Measurements from ENCODE around the gene CORO1C. TPM values are rescaled to one million over a fixed set of nuclear protein-coding genes. Genes with fewer than 3 reads are reported as not detected.
A peak's percentile ranks its signal among the peaks of the same experiment; 100 is the strongest.

The CORO1C gene
- total RNA-seq, 1 donor from 2014 or later = 59.6 TPM

- H3K27me3 ChIP-seq (ENCODE audit: low read depth) = no peaks in the 10 kb centered on the region
- no peak for TF ChIP-seq CTCF (IDR thresholded peaks at IDR 0.05; ENCODE audit: borderline replicate concordance)
- no peaks in the 10 kb centered on the region for H3K36me3 ChIP-seq
- H3K27ac ChIP-seq (replicated peaks) = no peak overlapping the region
- H3K9me3 ChIP-seq (replicated peaks) = peaks cover 8% of the 10 kb centered on the region
- no peak for DNase-seq
- H3K4me3 ChIP-seq = no peak overlapping the region
- intact Hi-C loops (cut with micrococcal nuclease) = no loop called here
- peaks cover 20% of the 10 kb centered on the region for H3K4me1 ChIP-seq
These were observed 117.3 kb downstream of the CORO1C start for GRCh38 chr12:108614041-108614440.

DNA sequence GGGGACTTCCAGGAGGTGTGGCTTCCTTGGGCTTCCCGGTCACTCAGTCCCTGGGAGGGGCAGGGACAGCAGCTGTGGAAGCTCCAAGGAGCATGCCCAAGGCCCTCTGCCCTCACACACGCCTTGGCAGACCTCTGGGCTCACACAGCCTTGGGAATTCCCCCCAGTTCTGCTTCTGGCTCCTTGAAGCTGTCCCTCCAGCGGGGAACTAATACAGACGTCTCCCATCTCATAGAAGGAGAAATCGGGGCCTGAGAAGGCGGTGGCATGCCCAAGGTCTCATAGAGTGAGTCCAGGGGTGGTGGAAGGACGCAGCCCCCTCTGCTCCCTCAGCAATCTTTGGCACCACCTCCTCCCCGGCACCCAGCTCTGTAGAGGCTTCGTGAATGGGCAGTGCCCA lies 117.8 kb downstream of the CORO1C start:
- DNase-seq = no peak
- Histone ChIP-seq H3K27ac (replicated peaks) (no peak overlapping the region), H3K4me3 (no peak overlapping the region), H3K27me3 (ENCODE audit: low read depth) (no peaks in the 10 kb centered on the region), H3K9me3 (replicated peaks) (peaks cover 8% of the 10 kb centered on the region), H3K36me3 (no peaks in the 10 kb centered on the region), H3K4me1 (peaks cover 25% of the 10 kb centered on the region)
- no peak for TF ChIP-seq CTCF (IDR thresholded peaks at IDR 0.05; ENCODE audit: borderline replicate concordance)
- intact Hi-C loops (cut with micrococcal nuclease) = no loop called here

DNA sequence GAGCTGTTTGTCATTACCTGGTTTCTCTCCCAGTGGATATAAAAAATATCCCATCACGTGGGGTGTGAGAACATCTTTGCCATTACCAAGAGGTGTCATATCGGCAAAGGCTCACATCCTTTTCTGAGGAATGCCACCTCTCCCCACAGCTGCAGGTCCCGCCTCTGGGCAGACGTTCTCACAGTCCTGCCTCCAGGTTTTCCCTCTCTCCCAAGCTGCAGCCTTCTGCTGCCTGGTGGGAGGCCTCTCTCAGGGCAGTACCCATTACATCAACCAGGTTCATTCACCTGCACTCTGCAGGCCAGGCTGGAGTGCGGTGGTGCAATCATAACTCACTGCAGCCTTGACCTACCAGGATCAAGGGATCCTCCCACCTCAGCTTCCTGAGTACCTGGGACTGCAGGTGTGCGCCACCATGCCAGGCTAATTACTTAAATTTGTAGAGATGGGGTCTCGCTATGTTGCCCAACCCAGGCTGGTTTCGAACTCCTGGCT lies 118.5 kb downstream of the CORO1C start:
- Histone ChIP-seq H3K27ac (replicated peaks) (no peak overlapping the region), H3K4me1 (peaks cover 19% of the 10 kb centered on the region), H3K27me3 (ENCODE audit: low read depth) (no peaks in the 10 kb centered on the region), H3K9me3 (replicated peaks) (peaks cover 8% of the 10 kb centered on the region), H3K4me3 (no peak overlapping the region), H3K36me3 (no peaks in the 10 kb centered on the region)
- TF ChIP-seq CTCF (IDR thresholded peaks at IDR 0.05; ENCODE audit: borderline replicate concordance) = no peak
- intact Hi-C loops (cut with micrococcal nuclease) = no loop called here
- no peak for DNase-seq

GRCh38 chr12:108611884-108612415 lies 119.4 kb downstream of the CORO1C start:
- TF ChIP-seq CTCF (IDR thresholded peaks at IDR 0.05; ENCODE audit: borderline replicate concordance) = peak; percentile 46
- H3K4me3 ChIP-seq = no peak overlapping the region
- H3K27ac ChIP-seq (replicated peaks) = no peak overlapping the region
- intact Hi-C loops (cut with micrococcal nuclease) = no loop called here
- H3K36me3 ChIP-seq = no peaks in the 10 kb centered on the region
- peaks cover 8% of the 10 kb centered on the region for H3K9me3 ChIP-seq (replicated peaks)
- H3K4me1 ChIP-seq = peaks cover 17% of the 10 kb centered on the region
- no peak for DNase-seq
- H3K27me3 ChIP-seq (ENCODE audit: low read depth) = no peaks in the 10 kb centered on the region

DNA sequence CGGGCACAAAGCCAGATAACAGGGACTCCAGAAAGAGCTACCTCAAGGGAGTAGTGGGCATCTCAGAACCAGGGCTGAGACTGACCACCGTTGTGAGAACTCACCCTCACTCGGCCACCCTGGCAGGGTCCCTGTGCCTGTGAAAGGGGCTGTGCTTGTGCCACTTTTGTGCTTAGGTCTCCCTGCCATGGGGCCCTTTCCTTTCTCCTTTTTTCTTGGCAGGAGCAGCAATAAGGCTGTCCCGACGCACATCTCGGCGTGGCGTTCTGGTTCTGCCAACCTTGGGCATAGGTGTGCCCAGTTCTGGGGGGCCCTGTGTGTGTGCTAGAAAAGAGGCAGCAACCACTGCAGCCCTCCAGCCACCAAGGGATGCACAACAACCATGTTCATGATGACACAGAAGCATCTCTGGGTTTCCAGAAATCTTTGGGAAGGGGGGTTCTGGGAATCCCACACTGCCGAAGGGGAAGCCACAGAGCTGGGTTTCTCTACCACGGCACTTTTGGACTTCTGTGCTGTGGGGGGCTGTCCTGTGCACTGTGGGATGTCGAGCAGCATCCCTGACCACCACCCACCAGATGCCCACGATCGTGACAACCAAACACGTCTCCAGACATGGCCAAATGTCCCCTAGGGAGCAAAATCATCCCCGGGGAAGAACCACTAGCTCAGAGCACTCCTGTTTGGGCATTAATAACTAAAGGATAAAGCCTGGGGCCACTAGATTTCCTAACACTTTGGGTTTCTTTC lies 120.3 kb downstream of the CORO1C start:
- TF ChIP-seq CTCF (IDR thresholded peaks at IDR 0.05; ENCODE audit: borderline replicate concordance) = no peak
- Histone ChIP-seq H3K4me3 (no peak overlapping the region), H3K27me3 (ENCODE audit: low read depth) (no peaks in the 10 kb centered on the region), H3K9me3 (replicated peaks) (peaks cover 7% of the 10 kb centered on the region), H3K27ac (replicated peaks) (no peak overlapping the region), H3K4me1 (peaks cover 17% of the 10 kb centered on the region), H3K36me3 (no peaks in the 10 kb centered on the region)
- no peak for DNase-seq
- intact Hi-C loops (cut with micrococcal nuclease) = no loop called here
